AG08395 (cell line): Measurements from ENCODE around the gene ZC2HC1C.
"Not testable (repeated sequence)": the region's sequence is repeated elsewhere in the genome, so short reads cannot be mapped to it uniquely, and the experiment has no call there.

ENCODE experiments used
- DNase-seq: peaks from one replicate; pipeline ENCODE4 v3.0.0; 2012; ENCODE audit warnings: mixed read lengths, low spot score

Gene ZC2HC1C

GRCh38 chr14:75054421-75054820 lies 15.0 kb upstream of the ZC2HC1C start:
- no peak for DNase-seq

- DNase-seq = no peak
Observed at GRCh38 chr14:75059642-75060041, 9.8 kb upstream of the ZC2HC1C start.

- DNase-seq = no peak
Observed at GRCh38 chr14:75060420-75060819, 9.0 kb upstream of the ZC2HC1C start.

- DNase-seq = no peak
Observed at GRCh38 chr14:75063013-75063412, 6.4 kb upstream of the ZC2HC1C start.

GRCh38 chr14:75063491-75064204 lies 5.8 kb upstream of the ZC2HC1C start, which contains the start of gene ACYP1:
TSS of gene ACYP1 (minus strand) at chr14:75064024. CDS start at chr14:75063553, 471 bp downstream.
- DNase-seq = peak; percentile 97

- no peak for DNase-seq
Observed at GRCh38 chr14:75064205-75064567, 5.3 kb upstream of the ZC2HC1C start.

GRCh38 chr14:75066691-75067090 lies 2.8 kb upstream of the ZC2HC1C start:
- DNase-seq = no peak

- DNase-seq = no peak
Observed at GRCh38 chr14:75067212-75067611, 2.2 kb upstream of the ZC2HC1C start.

GRCh38 chr14:75067765-75068164 lies 1.7 kb upstream of the ZC2HC1C start:
- not testable (repeated sequence) for DNase-seq

- DNase-seq = no peak
Observed at GRCh38 chr14:75068294-75069120, 934 bp upstream of the ZC2HC1C start.

- DNase-seq = no peak
Observed at GRCh38 chr14:75069811-75070145, 337 bp downstream of the ZC2HC1C start.

GRCh38 chr14:75070383-75070782 lies 942 bp downstream of the ZC2HC1C start:
- no peak for DNase-seq

GRCh38 chr14:75077794-75078193 lies 8.4 kb downstream of the ZC2HC1C start:
- no peak for DNase-seq

- DNase-seq = no peak
Observed at GRCh38 chr14:75079521-75079920, 10.1 kb downstream of the ZC2HC1C start.

GRCh38 chr14:75081660-75082229 lies 12.3 kb downstream of the ZC2HC1C start:
- DNase-seq = no peak

GRCh38 chr14:75083271-75083670 lies 13.8 kb downstream of the ZC2HC1C start:
- no peak for DNase-seq

GRCh38 chr14:75084513-75084912 lies 15.1 kb downstream of the ZC2HC1C start:
- no peak for DNase-seq

GRCh38 chr14:75088153-75088552 lies 18.7 kb downstream of the ZC2HC1C start:
- no peak for DNase-seq

GRCh38 chr14:75088566-75089373 lies 19.3 kb downstream of the ZC2HC1C start:
- peak; percentile 66 for DNase-seq

GRCh38 chr14:75090353-75090752 lies 20.9 kb downstream of the ZC2HC1C start:
- DNase-seq = no peak

GRCh38 chr14:75091251-75091650 lies 21.8 kb downstream of the ZC2HC1C start:
- DNase-seq = no peak

GRCh38 chr14:75092698-75093097 lies 23.3 kb downstream of the ZC2HC1C start:
- no peak for DNase-seq
